Erythroblast (primary cell): Measurements from ENCODE around the gene ERC2.

ENCODE experiments used
- GATA1 ChIP-seq: IDR thresholded peaks from 2 replicates; pipeline ENCODE4 v1.6.1; 2011; ENCODE audit warnings: low read depth, mild to moderate bottlenecking, control low read depth, low read length, moderate library complexity
- POLR2A ChIP-seq: IDR thresholded peaks from 2 replicates; pipeline ENCODE4 v1.6.1; 2011; ENCODE audit warnings: mild to moderate bottlenecking, low read length

DNA sequence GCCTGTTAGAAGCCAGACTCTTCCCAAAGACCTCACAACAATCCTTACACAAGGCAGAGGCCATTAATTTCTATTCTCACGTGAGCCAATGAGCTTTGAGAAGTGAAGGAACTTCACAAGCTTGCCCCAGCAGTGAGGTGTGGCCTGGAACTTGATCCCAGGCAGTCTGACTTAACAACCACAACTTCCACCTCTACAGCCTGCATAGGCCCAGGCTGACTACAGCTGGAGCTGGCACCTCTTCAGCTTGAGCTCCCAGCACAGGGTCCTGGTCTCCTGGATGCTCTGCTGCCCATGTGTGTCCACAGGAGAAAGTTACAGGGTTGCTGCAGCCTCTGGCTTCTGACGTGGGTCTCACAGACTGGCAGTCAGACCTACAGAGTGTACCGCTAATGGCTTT, 111.0 kb downstream of the ERC2 start:
- TF ChIP-seq POLR2A (no peak), GATA1 (no peak)
